DND-41 (cell line): Measurements from ENCODE around the gene PTPRG.

ENCODE experiments used
- ATAC-seq: fragments of 200-7000 bp; cut with Tn5 transposase; 3 replicates; pipeline ENCODE4 v1.9.1; 2021; ENCODE audit warnings: low read depth; ENCODE audit not compliant: insufficient read depth
- DNase-seq: peaks from one replicate; pipeline ENCODE4 v3.0.0-alpha.2; 2020
- H2AFZ ChIP-seq: 2 replicates; pipeline ENCODE4 v1.6.0; 2012; ENCODE audit warnings: low read depth, low read length
- H3K27ac ChIP-seq: 2 replicates; pipeline ENCODE4 v1.5.1; 2012; ENCODE audit warnings: low read length, inconsistent platforms
- H3K27me3 ChIP-seq: fragments of 200-600 bp; sonication (generic); 2 replicates; pipeline ENCODE4 v1.6.0; 2012; ENCODE audit warnings: low read length, mild to moderate bottlenecking, inconsistent platforms; ENCODE audit not compliant: insufficient read depth, poor library complexity
- H3K36me3 ChIP-seq: 2 replicates; pipeline ENCODE4 v1.5.1; 2012; ENCODE audit warnings: low read length, inconsistent platforms; ENCODE audit not compliant: insufficient read depth
- H3K4me1 ChIP-seq: 2 replicates; pipeline ENCODE4 v1.5.1; 2012; ENCODE audit warnings: mild to moderate bottlenecking, low read length; ENCODE audit not compliant: insufficient read depth
- H3K4me2 ChIP-seq: 2 replicates; pipeline ENCODE4 v1.6.0; 2012; ENCODE audit warnings: mild to moderate bottlenecking, moderate library complexity, low read length, inconsistent platforms; ENCODE audit not compliant: insufficient read depth
- H3K4me3 ChIP-seq, 2 experiments: fragments of 200-600 bp in 1 of 2; shearing (Covaris generic) in 1 of 2; 2 replicates each; pipeline ENCODE4 v1.5.1; 2012 to 2016; ENCODE audit warnings: inconsistent platforms in 2 of 2, low read length in 2 of 2, mild to moderate bottlenecking in 2 of 2, low read depth in 1 of 2, moderate library complexity in 1 of 2
- H3K79me2 ChIP-seq: 2 replicates; pipeline ENCODE4 v1.6.0; 2012; ENCODE audit warnings: low read length, inconsistent platforms; ENCODE audit not compliant: insufficient read depth
- H3K9ac ChIP-seq: 2 replicates; pipeline ENCODE4 v1.6.0; 2012; ENCODE audit warnings: low read depth, mild to moderate bottlenecking, inconsistent platforms, low read length, moderate library complexity
- H3K9me3 ChIP-seq: 2 replicates; pipeline ENCODE4 v1.5.1; 2012; ENCODE audit warnings: low read length, moderate library complexity, mild to moderate bottlenecking, inconsistent platforms; ENCODE audit not compliant: insufficient read depth, severe bottlenecking
- H4K20me1 ChIP-seq: 2 replicates; pipeline ENCODE4 v1.6.0; 2012; ENCODE audit warnings: low read length; ENCODE audit not compliant: insufficient read depth
- EZH2 ChIP-seq: IDR thresholded peaks from 3 replicates; pipeline ENCODE4 v1.6.1; 2012; ENCODE audit warnings: borderline replicate concordance, low read depth, mild to moderate bottlenecking, moderate library complexity, low read length, inconsistent platforms; ENCODE audit not compliant: severe bottlenecking
- TF ChIP-seq, protein P1 (sequence below): IDR thresholded peaks from 2 replicates; pipeline ENCODE4 v1.5.1; 2012; ENCODE audit warnings: borderline replicate concordance, low read length, moderate library complexity, mild to moderate bottlenecking; ENCODE audit not compliant: poor library complexity, severe bottlenecking; ENCODE audit errors: extremely low read depth

The PTPRG gene

DNA sequence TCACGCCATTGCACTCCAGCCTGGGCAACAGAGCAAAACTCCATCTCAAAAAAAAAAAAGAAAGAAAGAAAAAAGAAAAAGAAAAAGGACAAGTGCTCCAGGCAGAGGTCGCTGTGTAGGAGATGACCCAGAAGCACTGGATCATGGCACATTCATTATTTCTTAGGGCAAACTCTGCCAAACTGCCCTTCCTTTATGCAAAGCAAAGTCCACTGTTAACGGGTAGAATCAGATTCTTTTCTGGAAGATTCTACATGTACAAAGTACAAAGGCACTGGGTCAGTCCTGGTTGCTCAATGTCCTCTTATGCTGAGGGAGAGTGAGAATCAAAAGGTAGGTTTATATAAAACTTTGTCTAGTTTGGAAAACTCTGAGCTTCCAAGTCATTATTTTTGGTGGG lies 667.1 kb downstream of the PTPRG start:
- Histone ChIP-seq H3K9me3 (no peaks in the 10 kb centered on the region), H2AFZ (no peak overlapping the region), H3K79me2 (no peaks in the 10 kb centered on the region), H3K4me3 (no peak overlapping the region), H3K9ac (no peak overlapping the region), H3K36me3 (no peaks in the 10 kb centered on the region), H4K20me1 (no peaks in the 10 kb centered on the region), H3K4me2 (no peak overlapping the region), H3K4me1 (no peaks in the 10 kb centered on the region), H3K27me3 (no peaks in the 10 kb centered on the region), H3K27ac (no peak overlapping the region)
- TF ChIP-seq, protein P1, sequence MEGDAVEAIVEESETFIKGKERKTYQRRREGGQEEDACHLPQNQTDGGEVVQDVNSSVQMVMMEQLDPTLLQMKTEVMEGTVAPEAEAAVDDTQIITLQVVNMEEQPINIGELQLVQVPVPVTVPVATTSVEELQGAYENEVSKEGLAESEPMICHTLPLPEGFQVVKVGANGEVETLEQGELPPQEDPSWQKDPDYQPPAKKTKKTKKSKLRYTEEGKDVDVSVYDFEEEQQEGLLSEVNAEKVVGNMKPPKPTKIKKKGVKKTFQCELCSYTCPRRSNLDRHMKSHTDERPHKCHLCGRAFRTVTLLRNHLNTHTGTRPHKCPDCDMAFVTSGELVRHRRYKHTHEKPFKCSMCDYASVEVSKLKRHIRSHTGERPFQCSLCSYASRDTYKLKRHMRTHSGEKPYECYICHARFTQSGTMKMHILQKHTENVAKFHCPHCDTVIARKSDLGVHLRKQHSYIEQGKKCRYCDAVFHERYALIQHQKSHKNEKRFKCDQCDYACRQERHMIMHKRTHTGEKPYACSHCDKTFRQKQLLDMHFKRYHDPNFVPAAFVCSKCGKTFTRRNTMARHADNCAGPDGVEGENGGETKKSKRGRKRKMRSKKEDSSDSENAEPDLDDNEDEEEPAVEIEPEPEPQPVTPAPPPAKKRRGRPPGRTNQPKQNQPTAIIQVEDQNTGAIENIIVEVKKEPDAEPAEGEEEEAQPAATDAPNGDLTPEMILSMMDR = no peak
- no peak for TF ChIP-seq EZH2
- ATAC-seq = no peak
- no peak for DNase-seq

DNA sequence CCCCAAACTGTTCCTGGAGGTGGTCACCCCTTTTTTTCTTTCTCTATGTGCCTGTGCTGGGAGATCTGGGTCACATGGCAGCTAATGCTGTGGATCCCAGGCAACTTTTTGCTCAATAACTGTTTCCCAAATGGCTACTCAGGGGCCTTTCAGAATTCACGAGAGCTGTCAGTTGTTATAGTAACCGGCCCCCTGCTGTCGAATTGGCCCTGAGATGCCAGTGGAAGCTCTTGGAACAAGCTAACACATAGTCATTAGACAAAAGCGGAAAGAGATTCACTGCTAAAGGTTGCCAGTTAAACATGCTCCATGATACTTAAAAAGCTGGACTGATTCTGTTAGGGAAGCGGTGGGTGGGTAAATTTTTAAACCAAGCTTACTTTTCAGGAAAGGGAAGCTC lies 667.8 kb downstream of the PTPRG start:
- Histone ChIP-seq H3K79me2 (no peaks in the 10 kb centered on the region), H3K4me1 (no peaks in the 10 kb centered on the region), H3K9ac (no peak overlapping the region), H4K20me1 (no peaks in the 10 kb centered on the region), H3K4me2 (no peak overlapping the region), H3K4me3 (no peak overlapping the region), H3K27me3 (no peaks in the 10 kb centered on the region), H3K9me3 (no peaks in the 10 kb centered on the region), H3K27ac (no peak overlapping the region), H3K36me3 (no peaks in the 10 kb centered on the region), H2AFZ (no peak overlapping the region)
- TF ChIP-seq, protein P1 = no peak
- TF ChIP-seq EZH2 = no peak
- ATAC-seq = no peak
- DNase-seq = no peak

DNA sequence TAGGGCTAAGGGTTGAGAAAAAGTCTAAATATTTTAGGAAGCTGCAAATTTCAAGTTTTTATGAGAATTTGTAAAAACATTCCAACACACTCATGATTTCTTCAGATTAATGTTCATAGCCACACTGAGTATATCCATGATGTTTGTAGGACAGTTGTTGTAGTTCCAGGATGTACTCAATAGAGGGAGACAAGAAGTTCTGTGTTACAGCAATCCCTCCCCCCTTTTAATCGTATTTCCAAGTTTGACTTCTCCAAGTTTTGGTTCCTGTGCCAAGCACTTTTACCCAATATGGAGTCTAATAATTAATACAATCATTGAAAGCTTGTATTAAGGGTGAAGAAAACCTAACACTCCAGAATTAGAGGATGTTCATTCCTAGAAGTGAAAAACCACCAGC lies 668.5 kb downstream of the PTPRG start:
- DNase-seq = no peak
- H3K36me3 ChIP-seq = no peaks in the 10 kb centered on the region
- no peaks in the 10 kb centered on the region for H3K4me1 ChIP-seq
- no peak overlapping the region for H2AFZ ChIP-seq
- H3K4me2 ChIP-seq = no peak overlapping the region
- H3K9ac ChIP-seq = no peak overlapping the region
- H3K27me3 ChIP-seq = no peaks in the 10 kb centered on the region
- H3K9me3 ChIP-seq = no peaks in the 10 kb centered on the region
- H3K27ac ChIP-seq = no peak overlapping the region
- no peak for ATAC-seq
- TF ChIP-seq EZH2 = no peak
- TF ChIP-seq, protein P1 = peak; percentile 37
- no peak overlapping the region for H3K4me3 ChIP-seq
- no peaks in the 10 kb centered on the region for H4K20me1 ChIP-seq
- H3K79me2 ChIP-seq = no peaks in the 10 kb centered on the region

DNA sequence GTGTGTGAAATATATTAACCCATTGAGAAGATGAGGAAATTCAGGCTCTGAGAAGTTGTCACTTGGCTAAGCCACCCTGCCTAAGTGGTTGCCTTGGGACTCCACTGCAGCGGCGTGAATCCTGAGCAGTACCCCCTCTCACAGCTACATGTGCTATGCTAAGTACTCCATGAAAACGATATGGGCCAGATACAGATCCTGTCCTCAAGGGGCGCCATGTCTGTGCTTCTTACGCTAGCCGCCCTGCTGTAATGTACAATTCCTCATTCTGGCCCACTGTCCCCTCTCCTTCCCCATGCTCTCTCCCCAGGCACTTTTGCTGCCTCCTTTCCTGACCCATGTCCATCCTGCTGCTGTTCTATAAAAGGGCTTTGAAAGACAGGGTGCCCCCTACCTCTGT lies 671.7 kb downstream of the PTPRG start:
- Histone ChIP-seq H3K4me1 (no peaks in the 10 kb centered on the region), H3K79me2 (no peaks in the 10 kb centered on the region), H3K27ac (no peak overlapping the region), H4K20me1 (no peaks in the 10 kb centered on the region), H3K4me2 (no peak overlapping the region), H3K36me3 (no peaks in the 10 kb centered on the region), H3K4me3 (no peak overlapping the region), H3K9ac (no peak overlapping the region), H2AFZ (no peak overlapping the region), H3K27me3 (no peaks in the 10 kb centered on the region), H3K9me3 (no peaks in the 10 kb centered on the region)
- ATAC-seq (no peak), DNase-seq (no peak)
- TF ChIP-seq, protein P1 = no peak
- TF ChIP-seq EZH2 = no peak
